Keratinocyte (primary cell): ENCODE results near the gene HDAC9. TPM values are rescaled to one million over a fixed set of nuclear protein-coding genes. Genes with fewer than 3 reads are reported as not detected.

Experiments
- DNase-seq: peaks from one replicate; pipeline ENCODE4 v3.0.0-alpha.2; 2011; ENCODE audit warnings: low read depth, missing footprints, low spot score
- FAIRE-seq: peaks from 2 replicates; lab custom pipeline; 2011; peaks lifted over from hg19 to GRCh38; lab: Jason Lieb, UNC
- H2AFZ ChIP-seq: 2 replicates; pipeline ENCODE4 v1.6.0; 2012; ENCODE audit warnings: low read length, control low read depth, inconsistent platforms; ENCODE audit not compliant: control insufficient read depth
- H3K27ac ChIP-seq: 2 replicates; pipeline ENCODE4 v1.5.1; 2011; ENCODE audit warnings: low read length; ENCODE audit not compliant: control insufficient read depth, insufficient read depth
- H3K27me3 ChIP-seq: 3 replicates; pipeline ENCODE4 v1.6.0; 2011; ENCODE audit warnings: low read length; ENCODE audit not compliant: control insufficient read depth, insufficient read depth; ENCODE audit errors: extremely low read depth
- H3K36me3 ChIP-seq, 2 experiments: 2 replicates in 1 of 2; 3 replicates in 1 of 2; pipeline ENCODE4 v1.5.1; 2011; ENCODE audit warnings: low read length in 2 of 2, mild to moderate bottlenecking in 1 of 2; ENCODE audit not compliant: control insufficient read depth in 2 of 2, insufficient read depth in 2 of 2; ENCODE audit errors: extremely low read depth in 1 of 2
- H3K4me1 ChIP-seq: 3 replicates; pipeline ENCODE4 v1.5.1; 2011; ENCODE audit warnings: low read length; ENCODE audit not compliant: control insufficient read depth, insufficient read depth; ENCODE audit errors: extremely low read depth
- H3K4me2 ChIP-seq: 3 replicates; pipeline ENCODE4 v1.6.0; 2011; ENCODE audit warnings: low read depth, low read length; ENCODE audit not compliant: control insufficient read depth, insufficient read depth; ENCODE audit errors: extremely low read depth
- H3K4me3 ChIP-seq, 3 experiments: fragments of 200-600 bp in 1 of 3; sonication (generic) in 1 of 3; 2 replicates in 2 of 3; 3 replicates in 1 of 3; pipeline ENCODE4 v1.5.1; 2011 to 2016; ENCODE audit warnings: low read length in 3 of 3, mild to moderate bottlenecking in 3 of 3, control low read depth in 2 of 3, inconsistent platforms in 1 of 3, low read depth in 1 of 3, mixed read lengths in 1 of 3, mixed run types in 1 of 3, moderate library complexity in 1 of 3; ENCODE audit not compliant: control insufficient read depth in 2 of 3, insufficient read depth in 2 of 3; ENCODE audit errors: extremely low read depth in 1 of 3
- H3K79me2 ChIP-seq: 2 replicates; pipeline ENCODE4 v1.6.0; 2012; ENCODE audit warnings: low read length; ENCODE audit not compliant: control insufficient read depth, insufficient read depth
- H3K9ac ChIP-seq: 3 replicates; pipeline ENCODE4 v1.6.0; 2011; ENCODE audit warnings: low read length; ENCODE audit not compliant: control insufficient read depth, insufficient read depth; ENCODE audit errors: extremely low read depth
- H3K9me1 ChIP-seq: 3 replicates; pipeline ENCODE4 v1.6.0; 2011; ENCODE audit warnings: low read length; ENCODE audit not compliant: control insufficient read depth, insufficient read depth; ENCODE audit errors: extremely low read depth
- H3K9me3 ChIP-seq: 2 replicates; pipeline ENCODE4 v1.5.1; 2012; ENCODE audit warnings: low read depth, low read length; ENCODE audit not compliant: control insufficient read depth
- H4K20me1 ChIP-seq: 3 replicates; pipeline ENCODE4 v1.6.0; 2011; ENCODE audit warnings: low read length; ENCODE audit not compliant: control insufficient read depth, insufficient read depth; ENCODE audit errors: extremely low read depth
- EZH2 ChIP-seq: IDR thresholded peaks from one replicate; pipeline ENCODE4 v1.6.1; 2012; ENCODE audit warnings: inconsistent platforms, mild to moderate bottlenecking, low read length, moderate library complexity
- dilution Hi-C: fragments of 300-500 bp; cut with MboI; formaldehyde crosslinking; loops from one replicate; pipeline ENCODE4 v1.7.0; 2020; ENCODE audit warnings: low sequenced_read_pairs; ENCODE audit not compliant: extremely low pct_ligation_motif_present
- polyA plus RNA-seq, 5 experiments: library from polyadenylated mRNA; depleted of rRNA in 3 of 5; stranded (reverse) in 3 of 5; stranded (forward) in 1 of 5; unstranded in 1 of 5; fragments of >200 nt; gene quantifications; 1 replicate in 1 of 5; 2 replicates in 3 of 5; 3 replicates in 1 of 5; pipeline versions ENCODE4 v1.2.1 to v1.2.3, GENCODE V29; 2011 to 2012; ENCODE audit warnings: missing spikeins in 2 of 5, low read depth in 1 of 5, low replicate concordance in 1 of 5
- TF ChIP-seq, protein P1 (sequence below), 3 experiments: IDR thresholded peaks in 1 of 3; conservative IDR thresholded peaks in 1 of 3; optimal IDR thresholded peaks in 1 of 3; 2 replicates in 2 of 3; 3 replicates in 1 of 3; pipeline versions ENCODE3 to v1.5.1; 2011; ENCODE audit warnings: low read length in 3 of 3, mild to moderate bottlenecking in 3 of 3, moderate library complexity in 2 of 3, control low read depth in 1 of 3, inconsistent platforms in 1 of 3; ENCODE audit not compliant: insufficient read depth in 2 of 3; ENCODE audit errors: extremely low read depth in 1 of 3

HDAC9 gene
- polyA plus RNA-seq, 1 donor (not counting 4 experiments of a cell fraction or from before 2014, with no cell fraction given) = 24.6 TPM

DNA sequence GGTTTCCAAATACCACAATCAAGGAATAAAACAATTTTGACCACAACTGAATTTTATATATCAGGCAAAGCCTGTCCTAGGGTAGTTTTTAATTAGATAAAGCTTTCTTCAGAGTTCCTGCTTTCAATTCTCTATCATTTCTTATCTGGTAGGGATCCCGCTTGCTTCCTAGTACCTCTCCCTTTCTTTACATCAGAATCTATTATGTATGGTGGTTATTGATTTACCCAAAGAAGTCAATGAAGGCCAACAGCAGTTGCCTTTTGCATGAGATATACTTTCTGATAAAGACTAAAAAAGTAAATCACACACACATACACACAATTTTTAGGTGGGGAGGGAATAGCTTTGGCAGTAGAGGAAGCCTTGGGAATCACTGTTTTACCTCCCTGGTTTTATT lies 70.7 kb downstream of the HDAC9 start:
- TF ChIP-seq, protein P1, sequence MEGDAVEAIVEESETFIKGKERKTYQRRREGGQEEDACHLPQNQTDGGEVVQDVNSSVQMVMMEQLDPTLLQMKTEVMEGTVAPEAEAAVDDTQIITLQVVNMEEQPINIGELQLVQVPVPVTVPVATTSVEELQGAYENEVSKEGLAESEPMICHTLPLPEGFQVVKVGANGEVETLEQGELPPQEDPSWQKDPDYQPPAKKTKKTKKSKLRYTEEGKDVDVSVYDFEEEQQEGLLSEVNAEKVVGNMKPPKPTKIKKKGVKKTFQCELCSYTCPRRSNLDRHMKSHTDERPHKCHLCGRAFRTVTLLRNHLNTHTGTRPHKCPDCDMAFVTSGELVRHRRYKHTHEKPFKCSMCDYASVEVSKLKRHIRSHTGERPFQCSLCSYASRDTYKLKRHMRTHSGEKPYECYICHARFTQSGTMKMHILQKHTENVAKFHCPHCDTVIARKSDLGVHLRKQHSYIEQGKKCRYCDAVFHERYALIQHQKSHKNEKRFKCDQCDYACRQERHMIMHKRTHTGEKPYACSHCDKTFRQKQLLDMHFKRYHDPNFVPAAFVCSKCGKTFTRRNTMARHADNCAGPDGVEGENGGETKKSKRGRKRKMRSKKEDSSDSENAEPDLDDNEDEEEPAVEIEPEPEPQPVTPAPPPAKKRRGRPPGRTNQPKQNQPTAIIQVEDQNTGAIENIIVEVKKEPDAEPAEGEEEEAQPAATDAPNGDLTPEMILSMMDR (optimal IDR thresholded peaks at IDR 0.05 in 1 of 3, IDR thresholded peaks at IDR 0.05 in 1 of 3, conservative IDR thresholded peaks at IDR 0.05 in 1 of 3; ENCODE audit: extremely low read depth in 1 of 3, insufficient read depth in 2 of 3, low read length in 3 of 3) = no peak
- no peak for TF ChIP-seq EZH2
- Histone ChIP-seq H4K20me1 (no peaks in the 10 kb centered on the region), H3K4me3 (no peak overlapping the region), H3K9ac (no peak overlapping the region), H2AFZ (no peak overlapping the region), H3K9me1 (no peaks in the 10 kb centered on the region), H3K79me2 (peaks cover 4% of the 10 kb centered on the region), H3K27me3 (no peaks in the 10 kb centered on the region), H3K27ac (no peak overlapping the region), H3K36me3 (no peaks in the 10 kb centered on the region), H3K9me3 (no peaks in the 10 kb centered on the region), H3K4me1 (peaks cover 7% of the 10 kb centered on the region), H3K4me2 (no peak overlapping the region)
- dilution Hi-C loops = no loop called here
- FAIRE-seq (no peak), DNase-seq (no peak)

DNA sequence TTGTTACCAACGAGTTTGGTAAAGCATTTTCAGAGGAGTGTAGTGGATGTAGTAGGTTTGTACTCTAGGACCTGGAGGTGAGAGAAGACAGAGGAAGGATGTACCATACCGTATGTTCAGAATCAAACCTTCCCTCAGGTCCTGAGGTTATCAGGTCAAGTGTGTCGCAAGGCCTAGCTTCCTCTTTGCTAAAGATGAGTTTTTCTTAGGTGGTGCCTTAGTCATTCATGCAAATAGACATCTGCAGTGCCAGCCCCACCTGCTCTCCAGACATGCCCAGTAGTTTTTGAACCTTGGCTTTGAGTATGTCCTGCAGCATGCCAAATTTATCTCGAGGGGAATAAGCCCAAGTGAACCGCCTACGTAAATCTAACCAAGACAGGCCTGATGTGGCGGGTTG lies 71.3 kb downstream of the HDAC9 start:
- no peak for DNase-seq
- no peaks in the 10 kb centered on the region for H3K27me3 ChIP-seq
- peaks cover 7% of the 10 kb centered on the region for H3K4me1 ChIP-seq
- H3K4me2 ChIP-seq = no peak overlapping the region
- no peak for TF ChIP-seq EZH2
- TF ChIP-seq, protein P1 (optimal IDR thresholded peaks at IDR 0.05 in 1 of 3, IDR thresholded peaks at IDR 0.05 in 1 of 3, conservative IDR thresholded peaks at IDR 0.05 in 1 of 3; ENCODE audit: extremely low read depth in 1 of 3, insufficient read depth in 2 of 3, low read length in 3 of 3) = no peak
- H3K27ac ChIP-seq = no peak overlapping the region
- H3K79me2 ChIP-seq = peaks cover 4% of the 10 kb centered on the region
- H3K4me3 ChIP-seq = no peak overlapping the region
- H3K9ac ChIP-seq = no peak overlapping the region
- no peaks in the 10 kb centered on the region for H3K9me1 ChIP-seq
- no peaks in the 10 kb centered on the region for H4K20me1 ChIP-seq
- no peak overlapping the region for H2AFZ ChIP-seq
- dilution Hi-C loops = no loop called here
- H3K9me3 ChIP-seq = no peaks in the 10 kb centered on the region
- FAIRE-seq = peak; percentile 71
- no peaks in the 10 kb centered on the region for H3K36me3 ChIP-seq
